NCI-H2107 treated with DMSO at 0.1 percent for 48 hours (cell line): ENCODE measurements around the gene ACADM.
"Not testable (repeated sequence)": the region's sequence is repeated elsewhere in the genome, so short reads cannot be mapped to it uniquely, and the experiment has no call there.

ENCODE experiments used
- DNase-seq: peaks from one replicate; lab custom pipeline; 2025; ENCODE audit not compliant: unreplicated experiment; lab: John Stamatoyannopoulos, UW

Gene ACADM

DNA sequence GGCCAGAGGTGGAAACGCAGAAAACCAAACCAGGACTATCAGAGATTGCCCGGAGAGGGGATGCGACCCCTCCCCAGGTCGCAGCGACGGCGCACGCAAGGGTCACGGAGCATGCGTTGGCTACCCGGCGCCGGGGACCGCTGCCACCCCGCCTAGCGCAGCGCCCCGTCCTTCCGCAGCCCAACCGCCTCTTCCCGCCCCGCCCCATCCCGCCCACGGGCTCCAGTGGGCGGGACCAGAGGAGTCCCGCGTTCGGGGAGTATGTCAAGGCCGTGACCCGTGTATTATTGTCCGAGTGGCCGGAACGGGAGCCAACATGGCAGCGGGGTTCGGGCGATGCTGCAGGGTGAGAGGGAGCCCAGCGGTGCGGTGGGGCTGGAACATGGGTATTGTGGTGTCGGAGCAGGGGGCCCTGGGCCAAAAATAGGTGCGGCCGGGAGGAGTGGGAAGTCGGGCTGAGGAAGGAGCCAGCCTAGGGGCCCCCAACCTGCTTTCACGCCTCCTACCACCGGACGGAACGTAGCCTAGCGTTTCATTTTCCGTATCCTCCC lies at the start of gene ACADM:
TSS of gene ACADM (plus strand) at position 238 of the 551 bp plus-strand sequence. CDS start at position 317, 79 bp downstream.
- peak; percentile 74 for DNase-seq

DNA sequence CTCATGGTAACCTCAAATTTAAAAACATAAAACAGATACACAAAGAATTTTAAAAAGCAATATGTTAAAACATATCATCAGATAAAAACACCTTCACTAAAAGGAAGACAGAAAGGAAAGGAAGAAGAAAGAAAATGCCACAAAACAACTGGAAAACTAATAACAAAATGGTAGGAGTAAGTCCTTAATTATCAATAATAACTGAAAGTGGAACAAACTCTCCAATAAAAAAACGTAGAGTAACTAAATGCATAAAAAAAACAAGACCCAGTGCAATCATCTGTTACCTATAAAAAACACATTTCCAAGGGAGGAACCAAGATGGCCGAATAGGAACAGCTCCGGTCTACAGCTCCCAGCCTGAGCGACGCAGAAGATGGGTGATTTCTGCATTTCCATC lies 47.1 kb upstream of the ACADM start:
- DNase-seq = no peak

DNA sequence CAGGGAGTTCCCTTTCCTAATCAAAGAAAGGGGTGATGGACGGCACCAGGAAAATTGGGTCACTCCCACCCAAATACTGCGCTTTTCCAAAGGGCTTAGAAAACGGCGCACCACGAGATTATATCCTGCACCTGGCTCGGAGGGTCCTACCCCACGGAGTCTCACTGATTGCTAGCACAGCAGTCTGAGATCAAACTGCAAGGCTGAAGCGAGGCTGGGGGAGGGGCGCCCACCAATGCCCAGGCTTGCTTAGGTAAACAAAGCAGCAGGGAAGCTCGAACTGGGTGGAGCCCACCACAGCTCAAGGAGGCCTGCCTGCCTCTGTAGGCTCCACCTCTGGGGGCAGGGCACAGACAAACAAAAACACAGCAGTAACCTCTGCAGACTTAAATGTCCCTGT lies 46.5 kb upstream of the ACADM start:
- not testable (repeated sequence) for DNase-seq

DNA sequence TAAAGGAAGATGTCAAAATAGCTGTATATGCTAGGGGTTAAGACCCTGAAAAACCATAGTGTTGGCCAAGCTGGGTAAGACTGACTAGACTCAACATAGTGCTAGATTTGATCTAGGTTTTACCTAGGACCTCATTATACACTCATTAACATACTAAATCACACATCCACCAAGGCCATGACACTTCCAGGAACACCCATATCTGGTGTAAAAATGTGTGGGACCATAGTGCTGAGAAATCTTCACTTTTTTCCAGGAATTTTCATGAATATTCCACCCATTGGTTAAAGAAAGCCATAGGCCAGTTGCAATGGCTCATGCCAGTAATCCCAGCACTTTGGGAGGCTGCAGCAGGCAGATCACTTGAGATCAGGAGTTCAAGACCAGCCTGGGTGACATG lies 34.0 kb upstream of the ACADM start:
- no peak for DNase-seq

DNA sequence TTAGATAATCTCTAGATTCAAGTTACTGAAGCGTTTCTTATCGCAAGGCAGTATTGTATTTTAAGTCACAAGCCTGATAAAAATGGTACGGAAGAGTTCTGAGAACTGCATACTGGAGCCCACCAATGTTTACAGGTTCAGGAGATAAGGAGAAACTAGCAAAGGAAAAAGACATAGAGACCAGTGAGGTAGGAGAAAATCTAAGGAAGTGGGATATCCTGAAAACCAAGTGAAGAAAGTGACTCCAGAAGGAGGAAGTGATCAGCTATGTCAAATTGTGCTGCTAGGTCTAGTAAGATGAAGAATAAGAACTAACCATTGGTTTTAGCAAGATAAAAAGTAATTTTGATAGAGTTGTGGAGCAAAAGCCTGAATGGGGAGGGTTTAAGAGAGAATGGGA lies 31.0 kb upstream of the ACADM start:
- DNase-seq = no peak

DNA sequence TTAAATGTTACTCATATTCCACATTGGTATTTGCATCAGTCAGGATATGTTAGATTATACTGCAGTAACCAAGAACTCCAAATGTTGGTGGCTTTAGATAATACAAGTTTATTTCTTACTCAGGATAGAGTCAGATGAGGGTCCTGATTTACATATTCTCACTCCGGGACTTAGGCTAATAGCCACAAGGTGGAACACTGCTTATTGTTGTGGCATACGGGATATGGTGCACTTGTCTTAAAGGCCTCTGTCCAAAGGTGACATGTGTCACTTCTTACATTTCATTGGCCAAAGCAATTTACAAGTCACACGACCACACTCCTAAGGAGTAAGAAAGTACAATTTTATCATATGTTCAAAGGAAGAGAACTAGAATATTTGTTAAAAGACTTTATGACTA lies 28.5 kb upstream of the ACADM start:
- DNase-seq = no peak

DNA sequence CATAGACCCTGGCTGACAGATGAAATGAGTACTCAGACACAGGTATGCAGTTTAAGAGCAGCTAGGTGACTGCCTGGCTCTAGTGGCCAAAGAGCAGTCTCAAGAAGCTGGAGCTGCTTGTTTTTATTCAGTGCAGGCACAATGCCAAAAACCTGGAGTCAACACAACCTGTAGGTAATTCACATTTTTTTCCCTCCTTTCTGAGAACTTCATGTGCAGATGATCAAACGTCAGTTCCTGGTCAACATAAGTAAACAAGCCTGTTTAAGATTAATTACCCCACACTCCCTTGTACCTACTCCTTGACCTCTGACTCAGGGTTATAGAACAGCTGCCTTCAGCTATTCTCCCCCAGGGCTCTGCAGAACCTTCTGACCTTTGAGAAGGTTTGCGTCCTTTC lies 17.3 kb upstream of the ACADM start:
- no peak for DNase-seq

DNA sequence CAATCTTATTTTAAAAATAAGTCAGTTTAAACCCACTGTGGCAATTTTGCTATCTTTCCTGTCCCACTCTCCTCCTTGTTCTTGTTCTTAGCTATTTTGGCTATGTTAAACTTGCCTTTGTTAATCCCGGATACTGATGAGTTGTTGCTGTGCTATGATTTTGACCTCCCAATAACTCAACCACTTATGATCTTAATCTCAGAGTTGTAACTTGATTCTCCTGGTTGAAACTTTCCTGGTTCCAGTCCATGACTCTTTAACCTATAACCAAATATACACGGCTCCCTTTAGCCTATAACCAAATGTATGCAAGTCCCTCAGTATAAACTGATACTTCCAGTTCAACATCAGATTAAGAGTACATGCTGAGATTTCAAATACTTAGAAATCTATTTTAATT lies 15.6 kb upstream of the ACADM start:
- no peak for DNase-seq

DNA sequence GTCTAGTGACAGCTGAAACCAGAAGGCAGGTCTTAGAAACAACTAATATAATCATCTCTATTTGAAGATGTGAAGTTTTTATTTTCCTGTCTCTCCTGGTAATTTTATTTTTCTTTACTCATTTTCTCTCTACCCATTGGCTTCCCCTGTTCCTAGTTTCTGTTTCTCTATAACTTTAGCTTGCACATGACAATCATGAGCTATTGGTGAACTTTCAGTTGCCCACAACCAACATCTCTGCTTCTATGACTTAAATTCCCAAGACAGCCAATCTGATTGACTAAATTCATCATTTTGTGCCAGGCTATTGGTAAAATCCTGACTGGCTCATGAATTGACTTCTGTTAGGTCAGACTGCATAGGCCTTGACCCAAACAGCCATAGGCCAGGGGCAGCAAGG lies 13.7 kb upstream of the ACADM start:
- DNase-seq = no peak

DNA sequence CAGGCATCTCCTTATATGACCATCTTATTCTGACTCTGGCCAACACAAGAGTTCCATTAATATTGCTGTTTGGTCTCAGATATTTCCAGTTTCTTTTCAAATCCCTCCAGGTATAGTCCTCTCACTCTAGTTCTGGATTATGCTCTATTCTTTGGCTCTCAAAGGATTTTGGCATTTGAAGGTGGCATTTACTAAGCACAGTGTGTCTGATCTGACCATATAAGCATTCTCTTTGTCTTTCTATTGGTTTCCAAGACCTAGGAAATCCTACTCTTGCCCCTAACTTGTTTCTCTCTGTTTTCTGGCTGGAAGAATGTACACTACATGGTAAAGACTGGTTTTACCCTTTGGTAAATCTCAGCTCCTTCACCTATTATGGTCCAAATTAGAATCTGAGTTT lies 12.7 kb upstream of the ACADM start:
- DNase-seq = no peak

DNA sequence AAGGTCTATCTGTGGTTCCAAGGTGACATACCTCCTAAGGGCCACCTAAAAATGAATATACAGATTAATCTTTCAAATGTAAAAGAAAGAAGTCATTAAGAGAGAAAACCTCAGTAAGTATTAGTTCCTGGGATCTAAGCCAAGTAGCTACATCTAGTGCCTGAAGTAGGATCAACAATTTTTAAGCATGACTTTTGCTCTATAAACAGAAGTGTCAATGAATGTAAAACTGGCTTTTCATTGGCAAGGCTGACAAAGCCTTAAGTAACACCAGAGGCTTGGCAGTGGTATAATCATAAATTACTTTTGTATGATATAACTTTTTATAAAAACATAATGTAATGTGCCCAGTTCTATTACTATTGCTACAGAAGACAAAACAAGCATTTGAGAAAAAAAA lies 12.2 kb upstream of the ACADM start:
- DNase-seq = no peak

DNA sequence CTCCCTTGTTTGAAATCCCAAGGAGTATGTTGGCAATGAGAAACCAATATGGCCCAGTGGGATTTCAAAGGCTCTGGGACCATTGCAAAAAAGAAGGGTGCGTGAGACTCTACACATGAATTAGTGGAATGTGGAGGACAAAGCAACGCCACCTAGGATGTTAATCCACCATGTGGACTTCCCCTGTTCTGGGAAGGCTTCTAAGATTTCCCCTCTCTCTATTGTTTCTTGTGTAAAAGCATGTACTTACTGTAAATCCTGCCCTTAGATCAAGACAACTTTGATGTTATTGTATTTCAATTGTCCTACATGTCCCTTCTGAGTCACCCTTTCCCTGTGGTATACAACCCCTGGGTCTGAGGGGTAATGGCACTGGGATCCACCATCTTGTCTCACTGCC lies 4.7 kb upstream of the ACADM start:
- no peak for DNase-seq

DNA sequence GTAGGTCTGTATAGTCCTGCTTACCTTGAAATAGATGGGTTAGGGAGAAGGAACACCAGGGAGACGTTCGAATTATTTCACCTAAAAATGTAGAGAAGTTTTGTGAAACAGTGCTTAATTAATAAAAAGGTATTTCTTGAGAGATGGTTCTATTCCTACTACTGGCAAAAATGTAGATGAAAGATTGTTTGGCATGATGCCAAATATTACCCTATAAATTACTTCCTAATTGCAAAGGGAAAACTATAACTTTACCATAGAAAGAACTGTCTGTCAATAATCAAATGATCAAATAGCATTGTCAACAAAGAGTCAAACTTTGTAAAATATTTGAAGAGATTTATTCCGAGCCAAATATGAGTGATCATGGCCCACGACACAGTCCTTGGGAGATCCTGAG lies 4.2 kb upstream of the ACADM start:
- no peak for DNase-seq

DNA sequence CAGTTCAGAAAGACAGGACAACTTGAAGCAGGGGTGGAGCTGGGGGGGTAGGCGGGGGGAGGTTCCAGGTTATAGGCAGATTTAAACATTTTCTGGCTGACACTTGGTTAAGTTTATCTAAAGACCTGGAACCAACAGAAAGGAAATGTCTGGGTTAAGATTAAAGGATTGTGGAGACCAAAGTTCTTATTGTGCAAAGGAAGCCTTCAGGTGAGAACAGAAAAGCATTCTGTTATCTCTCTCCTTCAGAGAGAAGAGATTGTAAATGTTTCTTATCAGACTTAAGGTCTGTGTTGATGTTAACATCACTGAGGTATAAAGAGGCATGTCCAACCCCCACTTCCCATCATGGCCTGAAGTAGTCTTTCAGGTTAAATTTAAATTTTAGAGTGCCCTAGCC lies 3.7 kb upstream of the ACADM start:
- DNase-seq = no peak

DNA sequence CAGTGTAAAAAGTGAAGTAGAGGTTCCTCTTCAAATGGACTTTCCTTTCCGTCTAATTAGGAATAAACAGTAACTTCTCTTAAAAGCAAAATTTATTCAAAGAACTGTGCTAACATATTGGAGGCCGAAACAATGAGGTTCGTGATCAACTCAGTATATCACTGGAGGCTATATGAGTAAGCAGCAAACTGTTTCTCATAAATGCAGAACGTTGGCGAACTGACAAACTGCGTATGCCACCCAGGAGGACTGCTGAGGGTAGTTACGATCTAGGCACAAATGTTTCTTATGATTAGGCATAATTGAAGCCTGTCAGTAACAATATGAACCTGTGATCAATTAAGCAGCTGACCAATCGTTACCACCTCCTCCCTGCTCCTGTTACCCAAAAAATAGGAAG lies 2.3 kb upstream of the ACADM start:
- not testable (repeated sequence) for DNase-seq

DNA sequence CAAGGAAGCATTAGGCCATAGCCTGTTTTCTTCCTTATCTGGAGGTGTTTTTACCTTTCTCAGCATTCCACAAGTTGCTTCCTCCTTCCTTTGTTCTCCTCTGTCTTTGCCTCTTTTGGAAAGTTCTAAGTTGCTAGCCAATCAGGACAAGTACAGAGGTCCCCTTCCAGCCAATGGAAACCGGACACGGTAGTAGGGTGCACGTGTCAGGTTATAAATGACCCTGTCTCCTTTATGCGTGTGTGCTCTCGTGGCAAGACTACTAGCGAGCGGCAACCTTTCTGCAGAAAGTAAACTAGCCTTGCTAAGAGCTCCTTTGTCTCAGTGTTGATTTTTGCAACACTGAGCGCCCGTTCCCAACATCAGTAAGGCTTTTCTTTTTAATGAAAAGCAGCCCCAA lies 1.5 kb upstream of the ACADM start:
- no peak for DNase-seq

DNA sequence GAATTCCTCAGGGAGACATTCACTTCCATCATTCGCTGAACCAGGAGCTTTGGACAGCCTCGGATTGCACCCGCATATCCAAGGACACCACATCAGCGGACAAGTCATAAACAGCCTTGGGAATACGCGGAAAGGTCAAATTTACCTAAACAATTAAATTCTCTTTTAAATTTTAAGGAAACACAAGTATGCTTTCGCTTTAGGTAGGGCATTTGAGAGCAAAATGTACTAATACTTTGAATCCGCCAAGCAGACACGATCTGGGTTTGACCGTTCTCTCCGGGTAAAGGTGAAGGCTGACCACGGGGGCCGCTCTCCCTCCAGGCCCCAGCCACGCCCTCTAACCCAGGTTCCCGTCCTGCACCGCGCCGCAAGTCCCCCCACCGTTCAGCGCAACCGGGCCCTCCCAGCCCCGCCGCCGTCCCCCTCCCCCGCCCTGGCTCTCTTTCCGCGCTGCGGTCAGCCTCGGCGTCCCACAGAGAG lies 479 bp upstream of the ACADM start:
- peak; percentile 73 for DNase-seq

DNA sequence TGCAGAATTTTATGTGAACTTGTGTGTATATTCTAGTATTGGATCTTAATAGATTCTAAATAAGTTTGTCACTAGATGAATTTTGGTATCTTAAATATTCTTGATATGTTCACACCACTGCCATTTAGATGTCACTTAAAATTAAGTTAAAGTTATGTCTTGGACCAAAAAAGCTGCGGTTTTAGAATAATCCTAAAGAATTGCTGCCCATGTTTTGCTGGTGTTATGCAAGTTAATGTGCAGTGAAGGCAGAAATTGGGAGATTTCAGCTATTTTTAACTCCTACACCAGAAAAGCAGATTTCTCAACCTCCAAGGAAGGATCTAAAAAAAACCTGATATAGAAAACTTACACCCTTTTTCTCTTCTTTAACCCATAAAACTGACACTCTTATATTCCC lies 757 bp downstream of the ACADM start:
- no peak for DNase-seq

DNA sequence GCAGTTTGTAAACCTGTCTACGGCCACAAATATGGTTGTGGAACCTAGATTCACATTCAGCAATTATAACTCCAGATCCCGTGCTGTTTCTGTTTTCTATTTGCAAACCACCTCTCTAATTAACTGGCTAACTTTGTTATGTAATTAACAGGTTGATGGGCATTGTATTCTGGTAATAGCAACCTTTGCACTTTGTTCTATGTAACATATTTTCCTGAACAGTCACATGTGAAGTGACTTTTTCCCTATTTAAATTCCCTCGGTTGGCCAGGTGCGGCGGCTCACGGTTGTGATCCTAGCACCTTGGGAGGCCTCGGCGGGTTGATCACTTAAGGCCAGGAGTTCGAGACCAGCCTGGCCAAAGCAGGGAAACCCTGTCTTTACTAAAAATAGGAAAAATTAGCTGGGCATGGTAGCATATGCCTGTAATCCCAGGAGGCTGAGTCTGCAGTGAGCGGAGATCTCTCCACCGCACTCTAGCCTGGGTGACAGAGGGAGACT lies 1.4 kb downstream of the ACADM start:
- DNase-seq = no peak

DNA sequence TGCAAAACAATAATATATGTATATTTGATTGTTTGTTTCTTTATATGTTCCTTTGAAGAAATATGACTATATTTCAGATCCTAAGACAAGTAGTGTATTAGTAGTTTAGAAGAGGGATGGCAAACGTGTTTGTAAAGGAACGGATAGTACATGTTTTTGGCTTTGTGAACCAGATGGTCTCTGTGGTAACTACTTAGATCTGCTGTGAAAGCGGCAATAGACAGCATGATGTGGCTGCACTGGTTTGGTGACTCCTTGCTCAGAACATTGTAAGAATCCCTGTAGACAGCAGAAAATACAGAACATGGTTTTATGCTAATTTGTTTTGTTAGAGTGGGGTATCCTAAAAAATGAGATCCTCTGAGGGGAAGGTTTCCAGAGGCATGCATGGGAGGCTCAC lies 3.1 kb downstream of the ACADM start:
- no peak for DNase-seq

DNA sequence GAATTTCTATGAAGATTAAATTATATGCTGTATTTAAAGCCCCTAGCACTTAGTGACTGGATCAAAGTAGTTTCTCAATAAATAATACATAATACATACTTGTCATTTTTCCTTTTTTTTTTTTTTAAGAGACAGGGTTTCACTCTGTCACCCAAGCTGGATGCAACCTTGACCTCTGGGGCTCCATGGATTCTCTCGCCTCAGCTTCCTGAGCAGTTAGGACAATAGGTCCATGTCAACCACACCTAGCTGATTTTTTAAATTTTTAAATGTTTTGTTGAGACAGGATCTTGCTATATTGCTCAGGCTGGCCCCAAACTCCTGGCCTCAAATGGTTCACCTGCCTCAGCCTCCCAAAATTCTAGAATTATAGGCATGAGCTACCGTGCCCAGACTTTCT lies 5.9 kb downstream of the ACADM start:
- no peak for DNase-seq

DNA sequence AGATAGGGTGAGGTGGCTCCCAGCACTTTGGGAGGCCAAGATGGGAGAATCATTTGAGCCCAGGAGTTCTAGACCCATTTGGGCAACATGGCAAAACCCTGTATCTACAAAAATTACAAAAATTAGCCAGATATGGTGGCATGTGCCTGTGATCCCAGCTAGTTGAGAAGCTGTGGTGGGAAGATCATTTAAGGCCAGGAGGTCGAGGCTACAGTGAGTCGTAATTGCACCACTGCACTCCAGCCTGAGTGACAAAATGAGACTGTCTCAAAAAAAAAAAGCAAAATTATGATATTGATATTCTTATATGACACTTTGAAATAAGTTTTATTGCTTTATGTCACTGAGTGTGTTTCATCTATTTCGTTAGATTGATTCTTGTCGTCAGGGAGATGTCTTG lies 7.4 kb downstream of the ACADM start:
- DNase-seq = no peak

DNA sequence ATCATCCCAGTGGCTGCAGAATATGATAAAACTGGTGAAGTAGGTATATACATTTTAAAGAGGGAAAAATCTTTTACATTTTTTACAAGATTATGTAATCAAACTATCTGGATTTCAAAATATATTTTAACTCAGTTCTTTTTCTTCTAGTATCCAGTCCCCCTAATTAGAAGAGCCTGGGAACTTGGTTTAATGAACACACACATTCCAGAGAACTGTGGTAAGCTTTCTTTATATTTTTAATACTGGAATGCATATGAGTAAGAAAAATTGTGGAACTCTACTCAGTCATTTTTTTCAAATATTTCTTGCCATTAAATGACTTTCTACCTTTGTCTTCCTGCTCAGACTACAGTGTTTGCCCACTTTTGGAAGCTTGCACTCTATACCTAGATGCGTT lies 8.2 kb downstream of the ACADM start:
- no peak for DNase-seq

DNA sequence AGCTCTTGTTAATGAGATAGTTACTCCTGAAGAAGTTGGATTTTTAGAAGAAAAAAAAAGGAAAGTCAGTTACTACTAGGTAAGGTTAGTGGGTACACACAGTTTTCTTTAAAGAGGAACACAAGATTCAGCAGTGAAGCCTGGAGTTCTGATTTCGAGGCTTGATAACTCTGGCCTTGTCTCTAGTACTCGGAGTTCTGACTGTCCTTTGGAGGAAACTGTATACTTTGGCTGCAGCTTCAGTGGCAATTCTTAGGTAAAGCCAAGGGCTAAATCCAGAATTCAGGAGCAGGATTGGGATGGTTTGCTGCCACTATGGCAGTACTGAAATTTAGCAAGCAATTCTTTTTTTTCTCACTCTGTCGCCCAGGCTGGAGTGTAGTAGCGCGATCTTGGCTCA lies 9.2 kb downstream of the ACADM start:
- no peak for DNase-seq
